GM21619 (cell line): ENCODE data around the gene POLD2.

Source experiments
- ATAC-seq: cut with Tn5 transposase; IDR thresholded peaks from one replicate; pipeline ENCODE4 v1.9.1; 2021; ENCODE audit not compliant: unreplicated experiment

Gene POLD2

DNA sequence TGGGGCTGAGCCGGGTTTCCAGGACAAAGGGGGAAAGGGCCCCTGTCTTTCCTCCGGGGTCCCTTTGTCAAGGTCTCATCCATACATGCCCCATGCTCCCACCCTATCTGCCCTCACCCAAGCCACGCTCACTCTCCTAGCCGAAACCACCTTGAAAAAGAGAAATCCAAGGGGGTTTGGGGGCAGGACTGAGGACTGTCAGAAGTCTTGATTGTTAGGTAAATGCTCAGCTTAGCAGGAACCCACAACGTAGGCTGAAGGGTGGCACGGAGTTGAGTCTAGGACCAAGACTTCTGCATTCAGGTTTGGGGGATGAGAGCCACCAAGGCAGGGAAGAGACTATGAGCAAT, 57.3 kb downstream of the POLD2 start:
- no peak for ATAC-seq

DNA sequence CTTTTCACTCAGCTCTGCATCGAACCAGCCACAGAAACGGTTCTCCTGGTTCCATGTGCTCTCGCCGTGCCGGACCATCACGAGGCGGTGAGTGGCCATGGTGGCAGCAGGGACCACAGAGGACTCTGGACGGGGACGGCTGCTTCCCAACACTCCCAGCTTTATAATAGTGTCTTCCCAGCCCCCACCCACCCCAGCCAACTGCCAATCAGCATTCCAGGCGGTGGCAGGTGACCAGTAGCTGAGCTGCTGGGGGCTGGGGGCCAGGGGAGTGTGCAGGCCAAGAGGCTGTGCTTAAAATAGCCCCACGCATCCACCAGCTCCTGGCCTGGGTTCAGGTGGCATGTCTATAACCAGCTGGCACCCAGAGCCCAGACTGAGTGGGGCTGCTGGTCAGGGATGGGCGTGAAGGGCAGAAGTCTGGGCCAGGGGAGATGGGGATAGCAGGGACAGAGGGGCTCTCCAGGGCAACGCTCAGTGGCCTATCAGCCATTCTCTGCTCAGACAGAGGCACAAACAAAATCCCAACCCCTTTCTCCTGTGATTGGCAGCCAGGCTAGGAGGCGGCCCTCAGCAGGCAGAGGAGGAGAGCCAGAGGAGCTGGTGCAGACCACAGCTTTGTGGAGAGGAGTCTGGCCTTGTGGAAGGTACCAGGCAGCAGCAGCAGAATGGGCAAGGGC, 57.8 kb downstream of the POLD2 start, which contains the start of gene PGAM2:
PGAM2 (minus strand) TSS at position 137 of the 680 bp plus-strand sequence; CDS start at position 99, 38 bp downstream.
- no peak for ATAC-seq

DNA sequence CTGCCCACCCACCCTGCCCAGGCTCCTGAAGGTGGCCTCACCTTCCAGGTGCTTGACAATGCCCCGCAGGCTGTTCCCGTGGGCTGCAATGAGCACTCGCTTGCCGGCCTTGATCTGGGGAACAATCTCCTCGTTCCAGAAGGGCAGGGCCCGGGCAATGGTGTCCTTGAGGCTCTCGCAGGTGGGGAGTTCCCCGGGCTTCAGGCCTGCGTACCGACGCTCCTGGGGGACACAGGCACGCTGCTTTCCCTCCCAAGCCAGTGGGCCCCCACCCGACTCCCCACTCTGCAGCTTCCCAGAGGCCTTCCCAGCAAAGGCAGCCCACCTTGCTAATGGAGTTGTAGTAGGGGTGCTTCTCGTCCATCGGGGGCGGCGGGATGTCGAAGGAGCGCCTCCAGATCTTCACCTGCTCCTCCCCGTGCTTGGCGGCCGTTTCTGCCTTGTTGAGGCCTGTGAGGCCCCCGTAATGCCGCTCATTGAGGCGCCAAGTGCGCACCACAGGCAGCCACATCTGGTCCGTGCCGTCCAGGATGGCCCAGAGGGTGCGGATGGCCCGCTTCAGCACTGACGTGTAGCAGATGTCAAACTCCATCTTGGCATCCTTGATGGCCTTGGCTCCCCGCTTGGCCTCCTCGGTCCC, 58.4 kb downstream of the POLD2 start:
- no peak for ATAC-seq
